ENCODE measurements around the gene ACSBG1. TPM values are rescaled to one million over a fixed set of nuclear protein-coding genes. Genes with fewer than 3 reads are reported as not detected.

Gene ACSBG1
- total and polyA plus RNA-seq, 10 of the 15 experiments (the other 5 are each of a cell fraction or from before 2014, with no cell fraction given), result 0.11 to 0.75 (median 0.42) TPM

DNA sequence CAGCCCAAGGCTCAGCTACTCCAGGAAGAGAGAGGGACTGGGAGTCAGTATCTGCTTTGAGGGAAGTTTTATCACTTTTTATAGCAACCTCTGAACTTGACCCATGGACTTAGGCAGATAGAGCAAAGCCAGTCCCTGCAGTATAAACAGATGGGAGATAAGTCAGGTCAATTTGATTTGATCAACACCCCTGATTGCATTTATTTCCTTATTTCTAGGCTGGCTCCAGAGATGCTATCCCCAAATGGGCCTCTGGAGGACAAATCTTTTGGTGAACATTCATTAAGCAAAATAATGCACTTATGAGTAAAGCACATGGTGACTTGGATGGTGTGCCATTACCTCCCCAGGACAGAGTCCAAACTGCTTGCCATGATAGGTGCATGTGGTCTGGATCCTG lies 94.1 kb downstream of the ACSBG1 start:
- FAIRE-seq, result no peak
- Histone ChIP-seq H4K20me1 (ENCODE audit: control insufficient read depth, insufficient read depth) (no peaks in the 10 kb centered on the region), H3K27me3 (replicated peaks in 1 of 2; ENCODE audit: control insufficient read depth in 2 of 2, insufficient read depth in 2 of 2, low read length in 1 of 2) (no peaks in the 10 kb centered on the region), H3K36me3 (ENCODE audit: control insufficient read depth in 2 of 2, insufficient read depth in 2 of 2, low read length in 1 of 2) (no peaks in the 10 kb centered on the region), H3K27ac (ENCODE audit: control insufficient read depth, insufficient read depth) (no peak overlapping the region), H3K9ac (ENCODE audit: control insufficient read depth, insufficient read depth, low read length) (no peak overlapping the region), H2AFZ (ENCODE audit: control insufficient read depth, low read depth, low read length) (no peak overlapping the region), H3K4me2 (ENCODE audit: control insufficient read depth, insufficient read depth) (no peak overlapping the region), H3K4me3 (no peak overlapping the region), H3K79me2 (ENCODE audit: control insufficient read depth, insufficient read depth, low read length) (no peaks in the 10 kb centered on the region), H3K9me3 (replicated peaks; ENCODE audit: control insufficient read depth, insufficient read depth, low read length) (no peaks in the 10 kb centered on the region), H3K4me1 (ENCODE audit: control insufficient read depth, insufficient read depth, low read length) (no peaks in the 10 kb centered on the region)
- DNase-seq (ENCODE audit: low read depth, low spot score), result no peak
- RAD21 ChIA-PET (ENCODE audit: unreplicated experiment), result interaction anchor here (1.4 to 4.2 kb wide), 2 partner anchors 45 to 55 kb away, joined by 4 to 13 read pairs; no protein-coding TSS in a partner anchor
- no peak for ATAC-seq
- no TSS peak for BruUV-seq (replicated peaks)
- POLR2A ChIA-PET, result interaction anchor here (0.9 to 2.0 kb wide), 2 partner anchors 8 to 30 kb away, joined by 3 to 9 read pairs; no protein-coding TSS in a partner anchor
- CTCF ChIA-PET, result interaction anchor here (1.0 to 7.6 kb wide), 3 partner anchors 11 to 101 kb away, joined by 3 to 70 read pairs (median 10); no protein-coding TSS in a partner anchor
- TF ChIP-seq MTA2 (IDR thresholded peaks at IDR 0.05; ENCODE audit: low read depth) (no peak), NBN (IDR thresholded peaks at IDR 0.05) (no peak), LARP7 (IDR thresholded peaks at IDR 0.05) (no peak)
- in situ Hi-C loops (cut with MboI), result no loop called here
- intact Hi-C loops (cut with micrococcal nuclease; ENCODE audit: unreplicated experiment), result no loop called here
- SMC1A ChIA-PET (ENCODE audit: uncharacterized antibody, unreplicated experiment), result interaction anchor here (0.6 to 3.2 kb wide), 6 partner anchors 8 to 55 kb away, joined by 3 to 18 read pairs (median 3); no protein-coding TSS in a partner anchor

DNA sequence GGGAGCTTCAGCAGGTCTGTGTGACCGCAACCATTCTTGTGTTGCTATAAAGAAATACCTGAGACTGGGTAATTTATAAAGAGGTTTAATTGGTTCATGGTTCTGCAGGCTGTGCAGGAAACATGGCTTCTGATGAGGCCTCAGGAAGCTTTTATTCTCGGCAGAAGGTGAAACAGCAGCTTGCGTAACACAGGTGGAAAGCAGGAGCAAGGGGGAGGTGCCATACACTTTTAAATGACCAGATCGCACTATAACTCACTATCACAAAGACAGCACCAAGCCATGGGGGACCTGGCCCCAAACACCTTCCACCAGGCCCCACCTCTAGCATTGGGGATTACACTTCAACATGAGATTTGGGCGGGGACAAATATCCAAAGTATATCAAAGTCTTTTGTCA lies 94.8 kb downstream of the ACSBG1 start:
- FAIRE-seq (no peak), ATAC-seq (no peak), DNase-seq (ENCODE audit: low read depth, low spot score) (no peak)
- SMC1A ChIA-PET (ENCODE audit: uncharacterized antibody, unreplicated experiment), result interaction anchor here (0.6 to 3.2 kb wide), 11 partner anchors 8 to 101 kb away, joined by 3 to 18 read pairs (median 3); no protein-coding TSS in a partner anchor
- no peaks in the 10 kb centered on the region for H4K20me1 ChIP-seq (ENCODE audit: control insufficient read depth, insufficient read depth)
- H3K4me1 ChIP-seq (ENCODE audit: control insufficient read depth, insufficient read depth, low read length), result no peaks in the 10 kb centered on the region
- H3K36me3 ChIP-seq (ENCODE audit: control insufficient read depth in 2 of 2, insufficient read depth in 2 of 2, low read length in 1 of 2), result no peaks in the 10 kb centered on the region
- intact Hi-C loops (cut with micrococcal nuclease; ENCODE audit: unreplicated experiment) (no loop called here), in situ Hi-C loops (cut with MboI) (no loop called here)
- no peak overlapping the region for H3K27ac ChIP-seq (ENCODE audit: control insufficient read depth, insufficient read depth)
- CTCF ChIA-PET, result interaction anchor here (0.6 to 7.6 kb wide), 8 partner anchors 8 to 102 kb away, joined by 3 to 70 read pairs (median 5); partner anchors contain the start of gene ACSBG1
- H3K27me3 ChIP-seq (replicated peaks in 1 of 2; ENCODE audit: control insufficient read depth in 2 of 2, insufficient read depth in 2 of 2, low read length in 1 of 2), result no peaks in the 10 kb centered on the region
- RAD21 ChIA-PET (ENCODE audit: unreplicated experiment), result interaction anchor here (0.7 to 4.2 kb wide), 4 partner anchors 9 to 56 kb away, joined by 3 to 13 read pairs (median 4); no protein-coding TSS in a partner anchor
- TF ChIP-seq, protein P1, sequence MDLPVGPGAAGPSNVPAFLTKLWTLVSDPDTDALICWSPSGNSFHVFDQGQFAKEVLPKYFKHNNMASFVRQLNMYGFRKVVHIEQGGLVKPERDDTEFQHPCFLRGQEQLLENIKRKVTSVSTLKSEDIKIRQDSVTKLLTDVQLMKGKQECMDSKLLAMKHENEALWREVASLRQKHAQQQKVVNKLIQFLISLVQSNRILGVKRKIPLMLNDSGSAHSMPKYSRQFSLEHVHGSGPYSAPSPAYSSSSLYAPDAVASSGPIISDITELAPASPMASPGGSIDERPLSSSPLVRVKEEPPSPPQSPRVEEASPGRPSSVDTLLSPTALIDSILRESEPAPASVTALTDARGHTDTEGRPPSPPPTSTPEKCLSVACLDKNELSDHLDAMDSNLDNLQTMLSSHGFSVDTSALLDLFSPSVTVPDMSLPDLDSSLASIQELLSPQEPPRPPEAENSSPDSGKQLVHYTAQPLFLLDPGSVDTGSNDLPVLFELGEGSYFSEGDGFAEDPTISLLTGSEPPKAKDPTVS (IDR thresholded peaks at IDR 0.05; ENCODE audit: low read depth, low read length), result no peak
- TF ChIP-seq FOXM1 (IDR thresholded peaks at IDR 0.05; ENCODE audit: low read depth, low read length), result no peak
- no peak for TF ChIP-seq YBX1 (IDR thresholded peaks at IDR 0.05)
- TF ChIP-seq, protein P2, sequence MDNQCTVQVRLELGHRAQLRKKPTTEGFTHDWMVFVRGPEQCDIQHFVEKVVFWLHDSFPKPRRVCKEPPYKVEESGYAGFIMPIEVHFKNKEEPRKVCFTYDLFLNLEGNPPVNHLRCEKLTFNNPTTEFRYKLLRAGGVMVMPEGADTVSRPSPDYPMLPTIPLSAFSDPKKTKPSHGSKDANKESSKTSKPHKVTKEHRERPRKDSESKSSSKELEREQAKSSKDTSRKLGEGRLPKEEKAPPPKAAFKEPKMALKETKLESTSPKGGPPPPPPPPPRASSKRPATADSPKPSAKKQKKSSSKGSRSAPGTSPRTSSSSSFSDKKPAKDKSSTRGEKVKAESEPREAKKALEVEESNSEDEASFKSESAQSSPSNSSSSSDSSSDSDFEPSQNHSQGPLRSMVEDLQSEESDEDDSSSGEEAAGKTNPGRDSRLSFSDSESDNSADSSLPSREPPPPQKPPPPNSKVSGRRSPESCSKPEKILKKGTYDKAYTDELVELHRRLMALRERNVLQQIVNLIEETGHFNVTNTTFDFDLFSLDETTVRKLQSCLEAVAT (IDR thresholded peaks at IDR 0.05), result no peak
- no peak for TF ChIP-seq NRF1 (conservative IDR thresholded peaks at IDR 0.05; ENCODE audit: low read depth, low read length)
- TF ChIP-seq, protein P3, sequence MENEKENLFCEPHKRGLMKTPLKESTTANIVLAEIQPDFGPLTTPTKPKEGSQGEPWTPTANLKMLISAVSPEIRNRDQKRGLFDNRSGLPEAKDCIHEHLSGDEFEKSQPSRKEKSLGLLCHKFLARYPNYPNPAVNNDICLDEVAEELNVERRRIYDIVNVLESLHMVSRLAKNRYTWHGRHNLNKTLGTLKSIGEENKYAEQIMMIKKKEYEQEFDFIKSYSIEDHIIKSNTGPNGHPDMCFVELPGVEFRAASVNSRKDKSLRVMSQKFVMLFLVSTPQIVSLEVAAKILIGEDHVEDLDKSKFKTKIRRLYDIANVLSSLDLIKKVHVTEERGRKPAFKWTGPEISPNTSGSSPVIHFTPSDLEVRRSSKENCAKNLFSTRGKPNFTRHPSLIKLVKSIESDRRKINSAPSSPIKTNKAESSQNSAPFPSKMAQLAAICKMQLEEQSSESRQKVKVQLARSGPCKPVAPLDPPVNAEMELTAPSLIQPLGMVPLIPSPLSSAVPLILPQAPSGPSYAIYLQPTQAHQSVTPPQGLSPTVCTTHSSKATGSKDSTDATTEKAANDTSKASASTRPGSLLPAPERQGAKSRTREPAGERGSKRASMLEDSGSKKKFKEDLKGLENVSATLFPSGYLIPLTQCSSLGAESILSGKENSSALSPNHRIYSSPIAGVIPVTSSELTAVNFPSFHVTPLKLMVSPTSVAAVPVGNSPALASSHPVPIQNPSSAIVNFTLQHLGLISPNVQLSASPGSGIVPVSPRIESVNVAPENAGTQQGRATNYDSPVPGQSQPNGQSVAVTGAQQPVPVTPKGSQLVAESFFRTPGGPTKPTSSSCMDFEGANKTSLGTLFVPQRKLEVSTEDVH (IDR thresholded peaks at IDR 0.05; ENCODE audit: low read depth, partially characterized antibody), result no peak
- TF ChIP-seq EZH2 (IDR thresholded peaks at IDR 0.05; ENCODE audit: borderline replicate concordance, control insufficient read depth, low read depth, low read length), result no peak
- no peak for TF ChIP-seq CREB1 (IDR thresholded peaks at IDR 0.05; ENCODE audit: low read depth)
- TF ChIP-seq ZSCAN29 (IDR thresholded peaks at IDR 0.05), result no peak
- no peak overlapping the region for H3K4me3 ChIP-seq
- WGBS (ENCODE audit: insufficient coverage, insufficient replicate concordance, low lambda C conversion rate, missing lambda C conversion rate), result 75% methylated on average over 5 of the region's 5 CpGs
- BruUV-seq (replicated peaks), result no TSS peak
- H2AFZ ChIP-seq (ENCODE audit: control insufficient read depth, low read depth, low read length), result no peak overlapping the region
- H3K9me3 ChIP-seq (replicated peaks; ENCODE audit: control insufficient read depth, insufficient read depth, low read length), result no peaks in the 10 kb centered on the region
- no peak overlapping the region for H3K9ac ChIP-seq (ENCODE audit: control insufficient read depth, insufficient read depth, low read length)
- POLR2A ChIA-PET, result interaction anchor here (0.6 to 2.0 kb wide), 4 partner anchors 9 to 31 kb away, joined by 3 to 9 read pairs (median 3); no protein-coding TSS in a partner anchor
- H3K79me2 ChIP-seq (ENCODE audit: control insufficient read depth, insufficient read depth, low read length), result no peaks in the 10 kb centered on the region
- no peak overlapping the region for H3K4me2 ChIP-seq (ENCODE audit: control insufficient read depth, insufficient read depth)

Measured in GM12878 (cell line).